ENCODE measurements around the gene ASTN1. TPM values are rescaled to one million over a fixed set of nuclear protein-coding genes. Genes with fewer than 3 reads are reported as not detected.

ASTN1 gene
- total and polyA plus RNA-seq, 2 of the 4 experiments (the other 2 are of a cell fraction): under 0.01 to 0.07 TPM

- H3K27ac ChIP-seq (ENCODE audit: insufficient read depth, low read length): no peak overlapping the region
- no peak overlapping the region for H2BK15ac ChIP-seq (ENCODE audit: low read depth, low read length)
- H2AK9ac ChIP-seq (replicated peaks; ENCODE audit: low read depth, low read length, poor library complexity): no peak overlapping the region
- H3K9ac ChIP-seq (ENCODE audit: low read depth, low read length): no peak overlapping the region
- dilution Hi-C loops (cut with HindIII; ENCODE audit: low sequenced_read_pairs, unreplicated experiment): no loop called here
- H4K20me1 ChIP-seq (ENCODE audit: insufficient read depth, low read length): no peaks in the 10 kb centered on the region
- POLR2A ChIA-PET (ENCODE audit: unreplicated experiment): no interaction called here
- in situ Hi-C loops (cut with MboI; ENCODE audit: low sequenced_read_pairs): no loop called here
- DNase-seq (no peak), ATAC-seq (ENCODE audit: low read depth) (no peak)
- H2AFZ ChIP-seq (replicated peaks; ENCODE audit: low read length, poor library complexity): no peak overlapping the region
- no peaks in the 10 kb centered on the region for H3K9me3 ChIP-seq (ENCODE audit: control insufficient read depth, insufficient read depth, low read length)
- H3K4ac ChIP-seq (ENCODE audit: low read depth, low read length): no peak overlapping the region
- H3K4me2 ChIP-seq (ENCODE audit: low read depth, low read length): no peak overlapping the region
- no peak overlapping the region for H4K8ac ChIP-seq (ENCODE audit: low read depth in 2 of 2, low read length in 2 of 2)
- no TSS peak for BruUV-seq (replicated peaks)
- H3K14ac ChIP-seq (replicated peaks; ENCODE audit: low read depth, low read length): no peak overlapping the region
- intact Hi-C loops (cut with micrococcal nuclease): no loop called here
- WGBS, 2 experiments (ENCODE audit: extremely low coverage in 2 of 2, insufficient read length in 1 of 2): 100% methylated on average over 1 of the region's 2 CpGs; no CpG with 5 or more reads in 1 of the 2 experiments
- TF ChIP-seq MXI1 (IDR thresholded peaks at IDR 0.05; ENCODE audit: borderline replicate concordance, low read depth, low read length) (no peak), SMC3 (IDR thresholded peaks at IDR 0.05; ENCODE audit: low read depth, low read length) (no peak), RAD21 (IDR thresholded peaks at IDR 0.05; ENCODE audit: low read length) (no peak), FOS (IDR thresholded peaks at IDR 0.05; ENCODE audit: low read depth, low read length) (no peak), RFX5 (IDR thresholded peaks at IDR 0.05; ENCODE audit: low read depth, low read length) (no peak), MAFK (IDR thresholded peaks at IDR 0.05; ENCODE audit: low read depth, low read length) (no peak), CHD1 (IDR thresholded peaks at IDR 0.05; ENCODE audit: low read depth, low read length) (no peak), NFE2L2 (IDR thresholded peaks at IDR 0.05; ENCODE audit: low read depth, low read length) (no peak), USF2 (IDR thresholded peaks at IDR 0.05; ENCODE audit: low read depth, low read length) (no peak), BHLHE40 (IDR thresholded peaks at IDR 0.05; ENCODE audit: low read depth, low read length) (no peak), RCOR1 (IDR thresholded peaks at IDR 0.05; ENCODE audit: insufficient replicate concordance, low read length) (no peak)
- TF ChIP-seq, protein P1, sequence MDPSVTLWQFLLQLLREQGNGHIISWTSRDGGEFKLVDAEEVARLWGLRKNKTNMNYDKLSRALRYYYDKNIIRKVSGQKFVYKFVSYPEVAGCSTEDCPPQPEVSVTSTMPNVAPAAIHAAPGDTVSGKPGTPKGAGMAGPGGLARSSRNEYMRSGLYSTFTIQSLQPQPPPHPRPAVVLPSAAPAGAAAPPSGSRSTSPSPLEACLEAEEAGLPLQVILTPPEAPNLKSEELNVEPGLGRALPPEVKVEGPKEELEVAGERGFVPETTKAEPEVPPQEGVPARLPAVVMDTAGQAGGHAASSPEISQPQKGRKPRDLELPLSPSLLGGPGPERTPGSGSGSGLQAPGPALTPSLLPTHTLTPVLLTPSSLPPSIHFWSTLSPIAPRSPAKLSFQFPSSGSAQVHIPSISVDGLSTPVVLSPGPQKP (IDR thresholded peaks at IDR 0.05; ENCODE audit: borderline replicate concordance, low read depth, low read length): no peak
- TF ChIP-seq, protein P2, sequence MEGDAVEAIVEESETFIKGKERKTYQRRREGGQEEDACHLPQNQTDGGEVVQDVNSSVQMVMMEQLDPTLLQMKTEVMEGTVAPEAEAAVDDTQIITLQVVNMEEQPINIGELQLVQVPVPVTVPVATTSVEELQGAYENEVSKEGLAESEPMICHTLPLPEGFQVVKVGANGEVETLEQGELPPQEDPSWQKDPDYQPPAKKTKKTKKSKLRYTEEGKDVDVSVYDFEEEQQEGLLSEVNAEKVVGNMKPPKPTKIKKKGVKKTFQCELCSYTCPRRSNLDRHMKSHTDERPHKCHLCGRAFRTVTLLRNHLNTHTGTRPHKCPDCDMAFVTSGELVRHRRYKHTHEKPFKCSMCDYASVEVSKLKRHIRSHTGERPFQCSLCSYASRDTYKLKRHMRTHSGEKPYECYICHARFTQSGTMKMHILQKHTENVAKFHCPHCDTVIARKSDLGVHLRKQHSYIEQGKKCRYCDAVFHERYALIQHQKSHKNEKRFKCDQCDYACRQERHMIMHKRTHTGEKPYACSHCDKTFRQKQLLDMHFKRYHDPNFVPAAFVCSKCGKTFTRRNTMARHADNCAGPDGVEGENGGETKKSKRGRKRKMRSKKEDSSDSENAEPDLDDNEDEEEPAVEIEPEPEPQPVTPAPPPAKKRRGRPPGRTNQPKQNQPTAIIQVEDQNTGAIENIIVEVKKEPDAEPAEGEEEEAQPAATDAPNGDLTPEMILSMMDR (conservative IDR thresholded peaks at IDR 0.05; ENCODE audit: low read depth, low read length): no peak
- H3K23ac ChIP-seq (ENCODE audit: low read depth, low read length): no peak overlapping the region
- no peak overlapping the region for H2AK5ac ChIP-seq (ENCODE audit: low read depth, low read length)
- no peaks in the 10 kb centered on the region for H3K4me1 ChIP-seq (ENCODE audit: control insufficient read depth, insufficient read depth, low read length)
- H3K9me1 ChIP-seq (ENCODE audit: insufficient read depth, low read length): no peaks in the 10 kb centered on the region
- H3K36me3 ChIP-seq (ENCODE audit: control insufficient read depth, insufficient read depth, low read length): no peaks in the 10 kb centered on the region
- no peak overlapping the region for H2BK5ac ChIP-seq (ENCODE audit: low read depth, low read length, poor library complexity, severe bottlenecking)
- H2BK120ac ChIP-seq (ENCODE audit: low read depth, low read length): no peak overlapping the region
- no peak overlapping the region for H2BK20ac ChIP-seq (ENCODE audit: low read depth, low read length)
- H4K5ac ChIP-seq (ENCODE audit: low read depth, low read length): no peak overlapping the region
- H3K27me3 ChIP-seq (ENCODE audit: control insufficient read depth, insufficient read depth, low read length): no peaks in the 10 kb centered on the region
- H4K91ac ChIP-seq (ENCODE audit: insufficient read depth, low read depth, low read length): no peak overlapping the region
- no peak overlapping the region for H3K56ac ChIP-seq (ENCODE audit: extremely low read depth, insufficient read depth, low read length)
- no peak overlapping the region for H3K18ac ChIP-seq (ENCODE audit: low read depth, low read length)
- H3K79me1 ChIP-seq (ENCODE audit: low read depth in 1 of 2, low read length in 2 of 2): no peaks in the 10 kb centered on the region
- H3K4me3 ChIP-seq (ENCODE audit: insufficient read depth, low read depth, low read length): no peak overlapping the region
- CTCF ChIA-PET: no interaction called here
Observed at GRCh38 chr1:176964687-176965086, 199.8 kb downstream of the ASTN1 start.

Data from IMR-90 (cell line).